ENCODE data around the gene RPLP2.
A peak's percentile ranks its signal among the peaks of the same experiment; 100 is the strongest.

DNA sequence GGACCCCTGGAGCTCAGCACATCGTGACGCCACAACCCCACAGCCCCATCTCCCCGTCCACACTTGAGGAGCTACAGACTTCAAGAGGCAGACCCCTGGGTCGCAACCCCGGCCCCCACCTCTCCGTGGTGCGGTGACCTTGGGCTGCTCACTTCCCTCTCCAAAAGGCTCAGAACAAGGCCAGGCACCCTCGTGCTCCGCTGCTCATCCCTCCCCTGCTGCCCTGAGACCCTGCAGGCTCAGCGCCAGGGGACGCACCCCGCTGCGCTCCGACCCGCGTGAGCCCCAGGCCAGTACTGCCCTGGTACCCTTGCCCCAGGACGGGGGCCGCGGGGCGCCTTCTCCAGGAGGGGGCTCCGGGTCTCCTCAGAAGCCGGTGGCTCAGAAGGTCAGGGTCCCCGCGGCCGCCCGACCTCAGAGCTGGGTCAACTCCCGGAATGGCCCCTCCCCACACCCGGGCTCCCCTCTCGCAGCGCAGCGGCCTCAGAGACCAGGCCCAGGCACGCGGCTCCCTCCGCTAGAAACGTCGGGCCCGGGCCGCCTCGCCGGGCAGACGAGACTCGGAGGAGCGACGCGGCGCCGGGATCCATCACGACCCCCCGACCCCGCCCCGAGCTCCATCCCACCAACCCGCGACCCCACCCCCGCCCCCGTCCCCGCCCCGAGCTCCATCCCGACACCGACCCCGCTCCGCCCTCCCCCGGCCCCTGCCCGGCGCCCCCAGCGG, 33.0 kb upstream of the RPLP2 start:
- TF ChIP-seq, protein P1, sequence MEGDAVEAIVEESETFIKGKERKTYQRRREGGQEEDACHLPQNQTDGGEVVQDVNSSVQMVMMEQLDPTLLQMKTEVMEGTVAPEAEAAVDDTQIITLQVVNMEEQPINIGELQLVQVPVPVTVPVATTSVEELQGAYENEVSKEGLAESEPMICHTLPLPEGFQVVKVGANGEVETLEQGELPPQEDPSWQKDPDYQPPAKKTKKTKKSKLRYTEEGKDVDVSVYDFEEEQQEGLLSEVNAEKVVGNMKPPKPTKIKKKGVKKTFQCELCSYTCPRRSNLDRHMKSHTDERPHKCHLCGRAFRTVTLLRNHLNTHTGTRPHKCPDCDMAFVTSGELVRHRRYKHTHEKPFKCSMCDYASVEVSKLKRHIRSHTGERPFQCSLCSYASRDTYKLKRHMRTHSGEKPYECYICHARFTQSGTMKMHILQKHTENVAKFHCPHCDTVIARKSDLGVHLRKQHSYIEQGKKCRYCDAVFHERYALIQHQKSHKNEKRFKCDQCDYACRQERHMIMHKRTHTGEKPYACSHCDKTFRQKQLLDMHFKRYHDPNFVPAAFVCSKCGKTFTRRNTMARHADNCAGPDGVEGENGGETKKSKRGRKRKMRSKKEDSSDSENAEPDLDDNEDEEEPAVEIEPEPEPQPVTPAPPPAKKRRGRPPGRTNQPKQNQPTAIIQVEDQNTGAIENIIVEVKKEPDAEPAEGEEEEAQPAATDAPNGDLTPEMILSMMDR (IDR thresholded peaks at IDR 0.05; ENCODE audit: low read depth, low read length, poor library complexity, severe bottlenecking) = peak; percentile 17
- TF ChIP-seq EZH2phosphoT487 (IDR thresholded peaks at IDR 0.05; ENCODE audit: borderline replicate concordance, low read length) = no peak

Measured in DOHH2 (cell line).